Subcutaneous adipose tissue (tissue), 4 donors: ENCODE results near the gene SLC2A4. TPM values are rescaled to one million over a fixed set of nuclear protein-coding genes. Genes with fewer than 3 reads are reported as not detected.

Experiments
- CTCF ChIP-seq: fragments of 450-650 bp; IDR thresholded peaks from one replicate; pipeline ENCODE4 v1.5.1; 2016; ENCODE audit warnings: low read depth, mild to moderate bottlenecking, control low read depth, antibody characterized with exemption, moderate library complexity
- total RNA-seq, 4 donors: library from RNA; depleted of rRNA; stranded (reverse); fragments of >200 nt; gene quantifications; one replicate each; pipeline ENCODE4 v1.1.0, GENCODE V29; 2016

SLC2A4 gene
- 10 to 100 TPM in 2 of 4 donors, 1 to 10 TPM in 2; 5.6 to 91.4 (median 13.8) TPM for total RNA-seq

GRCh38 chr17:7281074-7281952, at the start of gene SLC2A4:
Gene SLC2A4, plus strand, starts transcription at chr17:7281718. Its CDS starts 217 bp downstream, at chr17:7281935.
- no peak for TF ChIP-seq CTCF

GRCh38 chr17:7232114-7232513, 49.4 kb upstream of the SLC2A4 start:
- no peak for TF ChIP-seq CTCF

- no peak for TF ChIP-seq CTCF
These were observed 47.8 kb upstream of the SLC2A4 start for GRCh38 chr17:7233701-7234082.

GRCh38 chr17:7234083-7234951, 47.2 kb upstream of the SLC2A4 start, which contains the start of gene DVL2:
Gene DVL2, minus strand, starts transcription at chr17:7234517. Its CDS starts 255 bp downstream, at chr17:7234262.
- TF ChIP-seq CTCF, result no peak

GRCh38 chr17:7235693-7236665, 45.5 kb upstream of the SLC2A4 start:
- no peak for TF ChIP-seq CTCF

- TF ChIP-seq CTCF, result no peak
These were observed 44.7 kb upstream of the SLC2A4 start for GRCh38 chr17:7236808-7237207.
